HepG2 (cell line): ENCODE data around the gene TSPAN3. TPM values are rescaled to one million over a fixed set of nuclear protein-coding genes. Genes with fewer than 3 reads are reported as not detected.

ENCODE experiments used
- ATAC-seq: fragments of 200-7000 bp; cut with Tn5 transposase; 3 replicates; pipeline ENCODE4 v1.9.1; 2020; ENCODE audit warnings: mild to moderate bottlenecking, moderate library complexity
- BruUV-seq: library from RNA; stranded (reverse); fragments of 400-500 nt; replicated peaks from 2 replicates; lab custom pipeline; 2021; lab: Mats Ljungman, UMichigan
- CTCF ChIA-PET: fragments of 300-600 bp; formaldehyde crosslinking; extraction: SDS; loops from one replicate; lab custom pipeline; 2021; ENCODE audit warnings: low total read pairs, inconsistent platforms, low intra/inter-chr PET ratio; lab: Yijun Ruan, JAX
- POLR2A ChIA-PET: fragments of 350-600 bp; sonication (Branson Sonifier 250); formaldehyde crosslinking; loops from one replicate; lab custom pipeline; 2020; ENCODE audit warnings: antibody characterized with exemption, inconsistent platforms; lab: Yijun Ruan, JAX
- DNase-seq: peaks from one replicate; pipeline ENCODE4 v3.0.0-alpha.2; 2015; ENCODE audit warnings: low spot score
- FAIRE-seq: peaks from 3 replicates; lab custom pipeline; 2011; peaks lifted over from hg19 to GRCh38; lab: Jason Lieb, UNC
- H2AFZ ChIP-seq: one replicate; pipeline ENCODE4 v1.6.1; 2011; ENCODE audit warnings: low read length, inconsistent platforms
- H3K27ac ChIP-seq: fragments of 300-600 bp; 3 replicates; pipeline ENCODE4 v1.8.0; 2011; ENCODE audit warnings: mixed run types, mild to moderate bottlenecking, mixed read lengths, low read length, inconsistent platforms; ENCODE audit not compliant: insufficient read depth; ENCODE audit errors: extremely low read length
- H3K27me3 ChIP-seq, 2 experiments: fragments of 200-600 bp in 1 of 2; 2 replicates in 1 of 2; 3 replicates in 1 of 2; pipeline versions ENCODE4 v1.6.0 to v1.8.0; 2011; ENCODE audit warnings: low read length in 2 of 2, mild to moderate bottlenecking in 2 of 2, moderate library complexity in 2 of 2, inconsistent platforms in 1 of 2; ENCODE audit not compliant: insufficient read depth in 2 of 2, control insufficient read depth in 1 of 2
- H3K36me3 ChIP-seq, 2 experiments: fragments of 200-600 bp in 1 of 2; replicated peaks in 1 of 2; 2 replicates in 1 of 2; 3 replicates in 1 of 2; pipeline versions ENCODE4 v1.5.1 to v1.8.0; 2011; ENCODE audit warnings: low read length in 2 of 2, inconsistent platforms in 1 of 2; ENCODE audit not compliant: insufficient read depth in 2 of 2, control insufficient read depth in 1 of 2
- H3K4me1 ChIP-seq: 2 replicates; pipeline ENCODE4 v1.5.1; 2012; ENCODE audit warnings: low read length, inconsistent platforms; ENCODE audit not compliant: insufficient read depth
- H3K4me2 ChIP-seq: 2 replicates; pipeline ENCODE4 v1.6.0; 2011; ENCODE audit warnings: low read depth, low read length, inconsistent platforms
- H3K4me3 ChIP-seq, 3 experiments: fragments of 200-600 bp in 1 of 3; sonication (generic), shearing (Covaris generic) in 1 of 3; replicated peaks in 1 of 3; 2 replicates each; pipeline ENCODE4 v1.5.1; 2011 to 2016; ENCODE audit warnings: low read length in 3 of 3, inconsistent platforms in 2 of 3, low read depth in 2 of 3, mild to moderate bottlenecking in 2 of 3, control low read depth in 1 of 3, mixed read lengths in 1 of 3; ENCODE audit not compliant: insufficient read depth in 1 of 3
- H3K79me2 ChIP-seq: one replicate; pipeline ENCODE4 v1.6.1; 2011; ENCODE audit warnings: low read length, inconsistent platforms; ENCODE audit not compliant: insufficient read depth
- H3K9ac ChIP-seq: 2 replicates; pipeline ENCODE4 v1.6.0; 2011; ENCODE audit warnings: mild to moderate bottlenecking, low read depth, low read length, inconsistent platforms; ENCODE audit not compliant: insufficient read depth
- H3K9me3 ChIP-seq: 2 replicates; pipeline ENCODE4 v1.5.1; 2012; ENCODE audit warnings: mild to moderate bottlenecking, low read length
- H4K20me1 ChIP-seq: 2 replicates; pipeline ENCODE4 v1.6.0; 2011; ENCODE audit warnings: inconsistent platforms, mild to moderate bottlenecking, low read length, moderate library complexity; ENCODE audit not compliant: insufficient read depth
- BORCS8-MEF2B ChIP-seq: sonication (generic); formaldehyde crosslinking; IDR thresholded peaks from 2 replicates; pipeline ENCODE4 v1.8.0; 2022; ENCODE audit warnings: mild to moderate bottlenecking, missing genetic modification reagents
- BRD4 ChIP-seq: sonication (generic); formaldehyde crosslinking; IDR thresholded peaks from 2 replicates; pipeline ENCODE4 v1.4.0; 2020; ENCODE audit warnings: missing genetic modification reagents
- HMG20A ChIP-seq: IDR thresholded peaks from 2 replicates; pipeline ENCODE4 v1.6.1; 2016; ENCODE audit warnings: borderline replicate concordance
- MXD4 ChIP-seq: IDR thresholded peaks from 2 replicates; pipeline ENCODE4 v1.6.1; 2016; ENCODE audit warnings: mild to moderate bottlenecking, missing biosample characterization, missing genetic modification reagents
- MXI1 ChIP-seq: IDR thresholded peaks from 3 replicates; pipeline ENCODE4 v1.6.1; 2012; ENCODE audit warnings: low read depth, low read length, inconsistent platforms, borderline replicate concordance
- MYPOP ChIP-seq: sonication (generic); formaldehyde crosslinking; IDR thresholded peaks from 2 replicates; pipeline ENCODE4 v1.8.1; 2023; ENCODE audit warnings: mild to moderate bottlenecking, moderate library complexity, missing genetic modification reagents
- NFRKB ChIP-seq: fragments of 450-650 bp; IDR thresholded peaks from 2 replicates; pipeline ENCODE4 v1.6.1; 2017
- PCBP1 ChIP-seq: fragments of 200-400 bp; formaldehyde crosslinking; IDR thresholded peaks from 2 replicates; pipeline ENCODE4 v1.6.1; 2017; ENCODE audit warnings: mild to moderate bottlenecking, low read depth, low read length, borderline replicate concordance
- TRAFD1 ChIP-seq: sonication (generic); formaldehyde crosslinking; IDR thresholded peaks from 2 replicates; pipeline ENCODE4 v1.5.1; 2020; ENCODE audit warnings: missing genetic modification reagents, mild to moderate bottlenecking, borderline replicate concordance
- ZBED4 ChIP-seq: sonication (generic); formaldehyde crosslinking; IDR thresholded peaks from 2 replicates; pipeline ENCODE4 v1.4.0; 2020; ENCODE audit warnings: missing genetic modification reagents, borderline replicate concordance
- ZFY ChIP-seq: sonication (generic); formaldehyde crosslinking; IDR thresholded peaks from 2 replicates; pipeline ENCODE4 v1.4.0; 2020; ENCODE audit warnings: missing genetic modification reagents
- ZNF263 ChIP-seq: sonication (generic); formaldehyde crosslinking; IDR thresholded peaks from 2 replicates; pipeline ENCODE4 v1.4.0; 2020; ENCODE audit warnings: missing genetic modification reagents
- ZNF552 ChIP-seq: sonication (generic); formaldehyde crosslinking; IDR thresholded peaks from 2 replicates; pipeline ENCODE4 v1.9.0; 2022; ENCODE audit warnings: missing genetic modification reagents, mild to moderate bottlenecking, borderline replicate concordance
- WGBS: methylation state at CpG from one replicate; pipeline ENCODE4 v1.1.6; 2017; ENCODE audit warnings: low lambda C conversion rate; 5-methylcytosine and 5-hydroxymethylcytosine counted together
- in situ Hi-C: cut with HindIII; loops from 2 replicates; pipeline ENCODE4 v1.10.0; 2017; ENCODE audit warnings: low pct_unique_long_range_greater_than_20kb; ENCODE audit not compliant: extremely low pct_ligation_motif_present
- intact Hi-C: fragments of 100-400 bp; cut with micrococcal nuclease; formaldehyde crosslinking; loops from one replicate; pipeline ENCODE4 v1.10.0; 2022; ENCODE audit not compliant: unreplicated experiment
- polyA plus RNA-seq, 8 experiments: library from polyadenylated mRNA; depleted of rRNA in 3 of 8; stranded (reverse) in 7 of 8; unstranded in 1 of 8; fragments of >200 nt; fragmentation: Illumina TruSeq in 4 of 8; extraction: Trizol in 4 of 8; gene quantifications; 2 replicates each; pipeline versions ENCODE4 v1.2.1 to v1.2.3, GENCODE V29; 2011 to 2016; ENCODE audit warnings: low read depth in 4 of 8, missing spikeins in 1 of 8, mixed read lengths in 1 of 8; ENCODE audit not compliant: insufficient read depth in 1 of 8
- total RNA-seq, 5 experiments: library from RNA; depleted of rRNA; stranded (reverse); fragments of >200 nt; fragmentation: Illumina TruSeq; extraction: Trizol; gene quantifications; 2 replicates each; pipeline ENCODE4 v1.2.3, GENCODE V29; 2016; ENCODE audit warnings: low read depth in 1 of 5
- TF ChIP-seq, protein P1 (sequence below): sonication (generic); formaldehyde crosslinking; IDR thresholded peaks from 2 replicates; pipeline ENCODE4 v1.9.0; 2022; ENCODE audit warnings: missing genetic modification reagents, mild to moderate bottlenecking, borderline replicate concordance

The TSPAN3 gene
- total and polyA plus RNA-seq, 2 of the 13 experiments (the other 11 are each of a cell fraction or from before 2014, with no cell fraction given): 167 to 170 TPM

DNA sequence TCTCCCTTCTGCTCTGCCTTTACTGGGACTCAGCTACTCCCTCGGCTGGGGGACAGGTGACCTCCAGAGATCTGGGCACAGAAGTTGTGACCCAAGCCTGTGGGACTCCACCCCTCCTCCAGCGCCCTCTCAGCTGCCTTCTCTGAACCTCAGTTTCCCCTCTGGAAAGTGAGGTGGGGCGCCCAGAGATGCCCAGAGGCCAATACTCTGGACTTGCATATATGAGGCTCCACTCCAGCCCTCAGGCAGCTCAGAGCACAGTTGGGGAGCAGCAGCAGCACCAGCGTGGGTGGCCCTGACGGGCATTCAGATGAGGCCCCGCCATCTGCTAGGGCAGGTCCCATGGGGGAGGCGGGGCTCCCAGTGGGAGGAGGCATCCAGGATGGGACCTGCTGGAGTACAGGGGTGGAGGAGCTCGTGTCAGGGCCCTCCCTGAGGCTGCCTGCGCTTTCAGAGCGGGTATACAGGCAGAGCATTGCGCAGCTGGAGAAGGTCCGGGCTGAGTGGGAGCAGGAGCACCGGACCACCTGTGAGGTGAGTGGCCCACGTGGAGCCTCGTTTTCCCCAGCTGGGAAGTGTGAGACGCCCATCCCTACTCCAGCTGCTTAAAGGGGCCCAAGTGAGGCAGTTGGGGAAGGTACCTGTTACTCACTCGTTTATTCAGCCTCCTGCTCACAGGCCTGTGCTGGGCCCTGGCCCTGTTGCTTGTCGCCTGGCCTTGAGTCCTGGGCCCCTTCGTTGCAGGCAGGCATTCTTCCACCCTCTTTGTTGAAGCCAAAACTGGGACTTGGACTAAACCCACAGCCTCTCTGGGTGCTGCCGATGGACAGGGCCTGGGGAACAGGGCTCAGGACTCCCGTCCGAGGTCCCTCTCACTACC is 40.6 kb downstream of the TSPAN3 start:
- CTCF ChIA-PET: no interaction called here
- TF ChIP-seq MXD4 (CRISPR knock-in tag) (no peak), TRAFD1 (0 out of 2 replicates have a peak, but pooled peaks have one; percentile 32), BRD4 (CRISPR knock-in tag) (0 out of 2 replicates have a peak, but pooled peaks have one; percentile 36), ZNF263 (CRISPR knock-in tag) (peak; percentile 69; the same call in 1 of the 2 replicates), MYPOP (CRISPR knock-in tag) (no peak), NFRKB (no peak), ZNF552 (CRISPR knock-in tag) (no peak), BORCS8-MEF2B (CRISPR knock-in tag) (0 out of 2 replicates have a peak, but pooled peaks have one; percentile 16), PCBP1 (0 out of 2 replicates have a peak, but pooled peaks have one; percentile 1), ZFY (peak; percentile 58), ZBED4 (CRISPR knock-in tag) (no peak), HMG20A (CRISPR knock-in tag) (no peak), MXI1 (no peak)
- TF ChIP-seq, protein P1, sequence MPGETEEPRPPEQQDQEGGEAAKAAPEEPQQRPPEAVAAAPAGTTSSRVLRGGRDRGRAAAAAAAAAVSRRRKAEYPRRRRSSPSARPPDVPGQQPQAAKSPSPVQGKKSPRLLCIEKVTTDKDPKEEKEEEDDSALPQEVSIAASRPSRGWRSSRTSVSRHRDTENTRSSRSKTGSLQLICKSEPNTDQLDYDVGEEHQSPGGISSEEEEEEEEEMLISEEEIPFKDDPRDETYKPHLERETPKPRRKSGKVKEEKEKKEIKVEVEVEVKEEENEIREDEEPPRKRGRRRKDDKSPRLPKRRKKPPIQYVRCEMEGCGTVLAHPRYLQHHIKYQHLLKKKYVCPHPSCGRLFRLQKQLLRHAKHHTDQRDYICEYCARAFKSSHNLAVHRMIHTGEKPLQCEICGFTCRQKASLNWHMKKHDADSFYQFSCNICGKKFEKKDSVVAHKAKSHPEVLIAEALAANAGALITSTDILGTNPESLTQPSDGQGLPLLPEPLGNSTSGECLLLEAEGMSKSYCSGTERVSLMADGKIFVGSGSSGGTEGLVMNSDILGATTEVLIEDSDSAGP (CRISPR knock-in tag): peak; percentile 42; the same call in 1 of the 2 replicates

More for the DNA sequence above, 40.6 kb downstream of the TSPAN3 start:
- FAIRE-seq: no peak
- Histone ChIP-seq H2AFZ (peak overlapping the region; percentile 69), H3K4me2 (peak overlapping the region; percentile 97), H3K27me3 (peaks cover 7 to 23% of the 10 kb centered on the region in 2 experiments; a peak in 4 of 5 replicates), H3K4me1 (peaks cover 47% of the 10 kb centered on the region), H3K4me3 (peak overlapping the region; percentile 66 to 81 (median 74)), H4K20me1 (no peaks in the 10 kb centered on the region), H3K79me2 (no peaks in the 10 kb centered on the region), H3K27ac (no peak overlapping the region), H3K9ac (peak overlapping the region; percentile 66), H3K9me3 (no peaks in the 10 kb centered on the region), H3K36me3 (no peaks in the 10 kb centered on the region)
- intact Hi-C loops: loop anchor here (5.0 kb wide), 1 partner anchor 128 kb away; no protein-coding TSS in a partner anchor
- POLR2A ChIA-PET: interaction anchor here (1.1 kb wide), 2 partner anchors 41 to 513 kb away, joined by 3 to 4 read pairs; partner anchors contain the start of gene TSPAN3
- in situ Hi-C loops: loop anchor here (10.0 kb wide), 1 partner anchor 125 kb away; the partner anchor contains the start of gene SCAPER
- peak; percentile 35 for ATAC-seq
- WGBS: 10% methylated on average over 8 of the region's 22 CpGs
- BruUV-seq: no TSS peak
- no peak for DNase-seq
